Common myeloid progenitor, CD34-positive (primary cell): ENCODE measurements around the gene ROPN1B. TPM values are rescaled to one million over a fixed set of nuclear protein-coding genes. Genes with fewer than 3 reads are reported as not detected.
"Not testable (repeated sequence)": the region's sequence is repeated elsewhere in the genome, so short reads cannot be mapped to it uniquely, and the experiment has no call there.

ENCODE experiments used
- CTCF ChIA-PET: fragments of 350-600 bp; sonication (Branson Sonifier 250); formaldehyde crosslinking; loops from one replicate; lab custom pipeline; 2021; ENCODE audit warnings: antibody characterized with exemption; lab: Charles Lee
- POLR2A ChIA-PET: fragments of 350-600 bp; sonication (Branson Sonifier 250); formaldehyde crosslinking; loops from one replicate; lab custom pipeline; 2021; ENCODE audit warnings: antibody characterized with exemption; lab: Charles Lee
- DNase-seq, 3 donors: peaks; one replicate each; pipeline versions ENCODE4 v3.0.0 to v3.0.0-alpha.2; 2013
- H3K27ac ChIP-seq, 2 experiments: 1 replicate in 1 of 2; 2 replicates in 1 of 2; pipeline ENCODE4 v1.7.0; 2013; ENCODE audit warnings: inconsistent platforms in 2 of 2, low read length in 2 of 2, mild to moderate bottlenecking in 2 of 2, low read depth in 1 of 2, moderate library complexity in 1 of 2; ENCODE audit not compliant: severe bottlenecking in 2 of 2, insufficient read depth in 1 of 2, poor library complexity in 1 of 2
- H3K27me3 ChIP-seq, 5 experiments: replicated peaks in 2 of 5; 1 replicate in 3 of 5; 2 replicates in 2 of 5; pipeline versions ENCODE4 v1.6.1 to v1.7.0; 2013; ENCODE audit warnings: low read length in 4 of 5, mild to moderate bottlenecking in 2 of 5, moderate library complexity in 2 of 5, inconsistent platforms in 1 of 5; ENCODE audit not compliant: insufficient read depth in 5 of 5, control insufficient read depth in 4 of 5
- H3K36me3 ChIP-seq, 4 experiments: 1 replicate in 2 of 4; 2 replicates in 2 of 4; pipeline versions ENCODE4 v1.6.1 to v1.7.0; 2013; ENCODE audit warnings: low read length in 3 of 4, control low read depth in 1 of 4, mild to moderate bottlenecking in 1 of 4; ENCODE audit not compliant: control insufficient read depth in 4 of 4, insufficient read depth in 4 of 4
- H3K4me1 ChIP-seq, 4 experiments: 1 replicate in 3 of 4; 2 replicates in 1 of 4; pipeline versions ENCODE4 v1.6.1 to v1.7.1; 2013; ENCODE audit warnings: low read length in 3 of 4, mild to moderate bottlenecking in 3 of 4, control low read depth in 1 of 4, inconsistent platforms in 1 of 4, moderate library complexity in 1 of 4; ENCODE audit not compliant: control insufficient read depth in 4 of 4, insufficient read depth in 4 of 4; ENCODE audit errors: control extremely low read depth in 1 of 4
- H3K4me3 ChIP-seq, 7 experiments: 1 replicate in 4 of 7; 2 replicates in 3 of 7; pipeline versions ENCODE4 v1.5.1 to v1.7.0; 2013; ENCODE audit warnings: mild to moderate bottlenecking in 7 of 7, low read length in 6 of 7, moderate library complexity in 6 of 7, inconsistent platforms in 2 of 7, low read depth in 2 of 7, control low read depth in 1 of 7; ENCODE audit not compliant: insufficient read depth in 4 of 7, control insufficient read depth in 1 of 7; ENCODE audit errors: extremely low read depth in 1 of 7
- H3K9me3 ChIP-seq, 5 experiments: 1 replicate in 4 of 5; 2 replicates in 1 of 5; pipeline versions ENCODE4 v1.6.1 to v1.7.1; 2013; ENCODE audit warnings: low read length in 4 of 5, mild to moderate bottlenecking in 2 of 5, inconsistent platforms in 1 of 5, low read depth in 1 of 5, moderate library complexity in 1 of 5; ENCODE audit not compliant: control insufficient read depth in 4 of 5, insufficient read depth in 2 of 5; ENCODE audit errors: control extremely low read depth in 1 of 5
- WGBS: methylation state at CpG from one replicate; pipeline ENCODE4 v1.1.5; 2013; ENCODE audit not compliant: insufficient coverage; 5-methylcytosine and 5-hydroxymethylcytosine counted together
- polyA plus RNA-seq: library from polyadenylated mRNA; unstranded; fragments of 120-200 nt; gene quantifications from one replicate; pipeline ENCODE4 v1.2.1, GENCODE V29; 2013

Gene ROPN1B
- polyA plus RNA-seq = 0.21 TPM

GRCh38 chr3:125968701-125969592 lies at the start of gene ROPN1B:
Gene ROPN1B (plus strand): TSS chr3:125969178. CDS start chr3:125972055, 2,877 bp downstream.
- WGBS = no CpG with 5 or more reads among the region's 50 CpGs

GRCh38 chr3:125920191-125920590 lies 48.8 kb upstream of the ROPN1B start:
- POLR2A ChIA-PET, H3K36me3 ChIP-seq, H3K27ac ChIP-seq, H3K4me3 ChIP-seq, DNase-seq, H3K9me3 ChIP-seq, H3K27me3 ChIP-seq: not testable (repeated sequence)
- CTCF ChIA-PET = interaction anchor here (1.4 kb wide), 1 partner anchor 16 kb away, joined by 4 read pairs; no protein-coding TSS in a partner anchor
- WGBS = 100% methylated on average over 6 of the region's 10 CpGs
- H3K4me1 ChIP-seq = peaks cover 0 to 11% (median 4%) of the 10 kb centered on the region in 4 experiments

More at GRCh38 chr3:125968701-125969592, at the start of gene ROPN1B:
- H3K9me3 ChIP-seq, H3K36me3 ChIP-seq, H3K4me1 ChIP-seq, DNase-seq, POLR2A ChIA-PET, CTCF ChIA-PET, H3K27ac ChIP-seq: not testable (repeated sequence)
- H3K27me3 ChIP-seq = peaks cover 0 to 31% (median 17%) of the 10 kb centered on the region in 5 experiments
- H3K4me3 ChIP-seq = peak within 1 kb of the TSS in 1 of 7 experiments; percentile 50

DNA sequence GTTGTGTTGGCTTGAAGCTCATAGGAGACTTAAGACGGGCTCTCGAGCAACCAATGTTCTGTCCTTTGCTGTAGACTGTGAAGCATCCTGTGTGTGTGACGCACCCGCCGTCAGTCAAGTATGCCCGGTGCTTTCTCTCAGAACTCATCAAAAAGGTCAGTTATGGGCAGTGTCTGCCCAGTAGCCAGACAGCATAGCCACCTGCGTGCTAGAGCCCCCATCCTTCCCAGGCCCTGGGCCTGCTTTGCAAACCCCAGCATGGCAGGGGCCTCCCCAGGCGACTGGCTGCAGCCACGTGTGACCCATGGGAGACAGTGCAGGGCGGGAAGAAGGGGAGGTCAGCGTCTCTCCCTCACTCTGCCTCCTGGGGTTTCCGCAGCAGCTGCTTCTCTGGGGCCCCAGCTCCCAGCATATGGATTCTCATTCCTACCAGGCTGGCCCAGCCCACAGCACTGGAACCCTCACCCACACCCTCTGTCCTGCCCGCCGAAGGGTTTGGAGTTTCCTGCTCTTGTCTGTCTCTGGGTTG lies 48.2 kb upstream of the ROPN1B start:
- H3K27me3 ChIP-seq, POLR2A ChIA-PET, H3K4me3 ChIP-seq, DNase-seq, H3K36me3 ChIP-seq, H3K27ac ChIP-seq, H3K9me3 ChIP-seq, H3K4me1 ChIP-seq: not testable (repeated sequence)
- CTCF ChIA-PET = interaction anchor here (1.4 kb wide), 1 partner anchor 16 kb away, joined by 4 read pairs; no protein-coding TSS in a partner anchor
- 97% methylated on average over 9 of the region's 14 CpGs for WGBS

DNA sequence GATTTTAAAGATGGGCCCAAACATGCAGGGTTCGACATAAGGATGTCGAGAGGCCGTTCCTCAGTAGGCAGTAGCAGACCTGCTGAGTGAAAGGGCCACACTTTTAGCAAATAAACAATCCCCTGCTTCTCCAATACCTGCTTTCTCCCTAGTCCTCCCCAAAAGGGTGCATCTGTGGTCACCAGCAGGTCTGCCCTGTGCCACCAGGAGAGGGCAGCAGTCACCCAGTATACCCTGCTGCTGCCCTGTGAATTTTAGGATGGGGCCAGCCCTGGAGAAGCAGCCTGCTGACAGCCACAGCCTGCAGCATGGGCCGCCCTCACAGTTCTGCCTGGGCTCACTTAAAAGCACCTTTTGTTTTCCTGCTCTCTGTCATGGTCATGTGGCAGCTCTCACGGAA lies 47.3 kb upstream of the ROPN1B start:
- H3K27ac ChIP-seq, H3K36me3 ChIP-seq, POLR2A ChIA-PET, H3K4me1 ChIP-seq, H3K27me3 ChIP-seq, H3K4me3 ChIP-seq, H3K9me3 ChIP-seq, CTCF ChIA-PET: not testable (repeated sequence)
- WGBS = 76% methylated on average over 2 of the region's 5 CpGs
- DNase-seq = peak; percentile 50 to 74 (median 65)

DNA sequence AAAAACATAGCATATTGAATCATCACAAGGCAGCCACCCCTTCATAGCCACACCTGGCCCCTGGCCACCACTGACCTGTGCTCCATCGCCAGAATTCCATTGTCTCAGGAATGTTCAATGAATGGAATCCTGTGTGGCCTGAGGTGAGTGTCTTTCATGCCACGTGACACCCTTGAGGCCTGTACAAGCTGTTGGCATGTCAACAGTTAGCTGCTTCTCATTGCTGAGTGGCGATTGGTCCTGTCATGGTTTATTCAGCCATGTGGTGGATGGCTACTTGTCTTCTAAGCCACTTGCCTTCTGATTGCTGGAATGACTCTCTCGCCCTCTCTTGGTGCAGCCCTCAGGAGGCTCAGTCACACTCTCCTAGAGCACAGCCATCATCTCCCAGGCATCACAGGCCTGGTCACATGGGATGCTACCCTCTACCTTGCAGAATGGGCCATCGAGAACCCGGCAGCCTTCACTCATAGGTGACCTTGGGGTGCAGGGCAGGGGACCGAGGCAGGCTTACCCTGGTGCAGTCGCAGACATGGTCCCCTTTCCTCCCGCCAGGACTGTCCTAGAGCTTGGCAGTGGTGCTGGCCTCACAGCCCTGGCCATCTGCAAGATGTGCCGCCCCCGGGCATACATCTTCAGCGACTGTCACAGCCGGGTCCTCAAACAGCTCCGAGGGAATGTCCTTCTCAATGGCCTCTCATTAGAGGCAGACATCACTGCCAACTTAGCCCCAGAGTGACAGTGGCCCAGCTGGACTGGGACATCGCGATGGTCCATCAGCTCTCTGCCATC lies 45.5 kb upstream of the ROPN1B start:
- WGBS = 97% methylated on average over 13 of the region's 16 CpGs
- POLR2A ChIA-PET, H3K9me3 ChIP-seq, H3K27ac ChIP-seq, H3K4me1 ChIP-seq, H3K27me3 ChIP-seq, H3K4me3 ChIP-seq, H3K36me3 ChIP-seq, DNase-seq: not testable (repeated sequence)
- CTCF ChIA-PET = interaction anchor here (0.7 kb wide), 1 partner anchor 190 kb away, joined by 3 read pairs; no protein-coding TSS in a partner anchor

DNA sequence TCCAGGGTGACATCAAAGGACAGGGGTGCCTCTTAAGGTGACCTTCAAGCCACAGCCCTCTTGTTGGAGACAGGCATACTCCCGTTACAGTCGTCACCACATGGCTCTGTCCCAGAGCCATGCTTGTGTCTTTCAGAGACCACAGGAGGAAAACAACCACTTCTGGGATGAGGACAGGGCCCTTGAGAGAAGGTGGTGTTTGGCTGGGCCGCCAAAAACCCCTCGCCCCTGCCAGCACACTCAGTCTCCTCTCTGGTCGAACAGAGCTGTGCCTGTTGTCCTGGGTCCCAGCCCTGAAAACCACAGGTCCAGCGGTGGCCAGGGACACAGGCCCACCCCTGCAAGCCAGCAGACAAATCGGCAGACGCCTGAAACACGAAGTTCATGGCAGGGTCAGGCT lies 44.7 kb upstream of the ROPN1B start:
- H3K4me3 ChIP-seq, POLR2A ChIA-PET, CTCF ChIA-PET, H3K9me3 ChIP-seq, H3K36me3 ChIP-seq, DNase-seq, H3K27ac ChIP-seq, H3K4me1 ChIP-seq, H3K27me3 ChIP-seq: not testable (repeated sequence)
- 100% methylated on average over 6 of the region's 9 CpGs for WGBS
